Erythroblast (primary cell): Measurements from ENCODE around the gene SPAAR.

Source experiments
- GATA1 ChIP-seq: IDR thresholded peaks from 2 replicates; pipeline ENCODE4 v1.6.1; 2011; ENCODE audit warnings: low read depth, mild to moderate bottlenecking, control low read depth, low read length, moderate library complexity
- POLR2A ChIP-seq: IDR thresholded peaks from 2 replicates; pipeline ENCODE4 v1.6.1; 2011; ENCODE audit warnings: mild to moderate bottlenecking, low read length

GRCh38 chr9:35960039-35960655 lies 50.9 kb downstream of the SPAAR start:
- TF ChIP-seq POLR2A (no peak), GATA1 (no peak)
